Measurements from ENCODE around the gene CEACAM3. TPM values are rescaled to one million over a fixed set of nuclear protein-coding genes. Genes with fewer than 3 reads are reported as not detected.

Gene CEACAM3
- total RNA-seq, 1 experiment from 2014 or later, result not detected

GRCh38 chr19:41769608-41770007, 26.8 kb upstream of the CEACAM3 start:
- Histone ChIP-seq H3K23me2 (ENCODE audit: insufficient read length, low read depth, low read length, poor library complexity, severe bottlenecking) (no peaks in the 10 kb centered on the region), H3K27ac (ENCODE audit: insufficient read length, low read depth, low read length) (no peak overlapping the region), H4K20me1 (ENCODE audit: control insufficient read depth, insufficient read depth, insufficient read length) (no peaks in the 10 kb centered on the region), H2BK20ac (ENCODE audit: low read depth, low read length, poor library complexity, severe bottlenecking) (no peak overlapping the region), H3K9ac (ENCODE audit: extremely low read depth, insufficient read length, low read length) (no peak overlapping the region), H4K91ac (ENCODE audit: insufficient read length, low read depth, low read length) (no peak overlapping the region), H3K79me2 (ENCODE audit: insufficient read depth, low read length) (no peaks in the 10 kb centered on the region), H2AK5ac (ENCODE audit: insufficient read length, low read length) (no peak overlapping the region), H3K14ac (ENCODE audit: insufficient read depth, low read length) (no peak overlapping the region), H3K4me1 (ENCODE audit: insufficient read depth, low read length) (no peaks in the 10 kb centered on the region), H2AFZ (ENCODE audit: low read length) (no peak overlapping the region), H2BK120ac (ENCODE audit: low read depth, low read length, poor library complexity, severe bottlenecking) (no peak overlapping the region), H3T11ph (ENCODE audit: low read length) (no peak overlapping the region), H3K4ac (ENCODE audit: low read depth, low read length) (no peak overlapping the region), H3K18ac (ENCODE audit: insufficient read length, low read depth, low read length) (no peak overlapping the region), H3K9me3 (ENCODE audit: control insufficient read depth, low read depth, low read length) (no peaks in the 10 kb centered on the region), H2BK5ac (ENCODE audit: insufficient read length, low read length) (no peak overlapping the region), H3K23ac (ENCODE audit: insufficient read length, low read depth, low read length) (no peak overlapping the region), H3K27me3 (ENCODE audit: insufficient read depth, low read length) (no peaks in the 10 kb centered on the region), H2BK12ac (ENCODE audit: insufficient read length, low read depth, low read length) (no peak overlapping the region), H4K5ac (ENCODE audit: insufficient read length, low read depth, low read length) (no peak overlapping the region), H3K4me2 (ENCODE audit: insufficient read depth, insufficient read length, low read length) (no peak overlapping the region), H3K56ac (ENCODE audit: insufficient read length, low read depth, low read length) (no peak overlapping the region), H3K79me1 (ENCODE audit: insufficient read depth, low read depth, low read length, poor library complexity, severe bottlenecking) (no peaks in the 10 kb centered on the region), H4K8ac (replicated peaks; ENCODE audit: insufficient read length, low read depth, low read length) (no peak overlapping the region), H2BK15ac (ENCODE audit: low read depth, low read length) (no peak overlapping the region)
- no peak for TF ChIP-seq CTCF (conservative IDR thresholded peaks at IDR 0.05)
- Mint-ChIP-seq H3K36me3 (ENCODE audit: insufficient read depth in 1 of 3, low read depth in 3 of 3) (peaks cover 0 to 35% (median 2%) of the 10 kb centered on the region in 3 experiments; a peak in 4 of 7 replicates), H3K4me1 (no peaks in the 10 kb centered on the region), H3K27me3 (ENCODE audit: low read depth) (peaks cover 7% of the 10 kb centered on the region), H3K9me3 (peaks cover 46 to 80% of the 10 kb centered on the region in 2 experiments), H3K4me3 (no peak overlapping the region), H3K27ac (no peak overlapping the region)
- no CpG with 5 or more reads among the region's 4 CpGs for WGBS (ENCODE audit: extremely low coverage, insufficient read length, low lambda C conversion rate)
- no peak for DNase-seq
